ENCODE data around the gene ATE1.
"Not testable (repeated sequence)": the region's sequence is repeated elsewhere in the genome, so short reads cannot be mapped to it uniquely, and the experiment has no call there.

The ATE1 gene

DNA sequence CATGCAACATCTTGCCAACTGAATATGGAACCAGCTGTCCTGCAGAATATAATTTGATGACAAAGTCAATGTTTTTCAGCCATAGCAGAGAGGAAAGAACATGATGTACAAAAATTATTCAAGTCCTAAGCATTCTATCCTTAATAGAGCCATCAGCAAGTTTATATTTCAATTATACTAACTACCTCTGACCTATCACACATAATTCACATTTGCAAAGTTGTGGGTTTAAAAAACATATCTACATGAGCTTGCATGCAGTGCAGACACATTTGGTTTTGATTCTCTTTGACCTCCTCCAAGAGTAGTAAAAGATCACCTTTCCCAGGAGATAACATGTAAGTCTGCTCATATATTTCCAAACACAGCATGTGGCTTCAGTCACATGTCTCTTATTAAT lies 203.5 kb downstream of the ATE1 start:
- no peak for DNase-seq

DNA sequence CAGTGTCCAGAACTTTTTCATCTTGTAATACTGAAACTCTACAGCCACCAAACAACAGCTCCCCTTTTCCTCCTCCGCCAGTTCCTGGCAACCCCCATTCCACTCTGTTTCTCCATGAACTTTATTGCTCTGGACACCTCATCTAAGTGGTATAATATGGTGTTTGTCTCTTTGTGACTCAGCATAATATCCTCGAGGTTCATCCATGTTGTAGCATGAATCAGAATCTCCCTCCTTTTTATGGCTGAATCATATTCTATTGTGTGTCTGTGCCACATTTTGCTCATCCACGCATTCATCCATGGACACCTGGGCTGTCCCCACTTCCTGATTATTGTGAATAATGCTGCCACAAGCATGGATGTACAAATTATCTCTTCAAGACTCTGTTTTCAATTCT lies 205.2 kb downstream of the ATE1 start:
- no peak for DNase-seq

DNA sequence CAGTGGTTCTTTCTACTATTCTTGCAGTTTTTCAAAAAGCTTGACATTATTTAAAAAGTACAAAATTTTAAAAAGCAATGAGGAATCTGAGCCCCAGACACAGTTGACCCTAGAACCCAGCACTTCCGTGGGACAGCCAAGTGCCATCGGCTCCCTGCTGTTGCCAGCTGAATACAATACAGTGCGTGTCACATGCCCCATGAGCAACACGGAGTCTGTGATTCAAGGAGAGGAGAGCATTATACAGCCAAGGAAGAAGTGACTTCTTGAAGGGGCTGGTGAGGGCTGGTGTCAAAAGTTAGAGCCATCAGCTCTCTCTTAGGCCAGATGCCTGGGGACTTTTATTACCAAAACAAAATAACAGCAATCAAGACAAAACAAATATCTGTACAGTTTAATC lies 206.6 kb downstream of the ATE1 start:
- DNase-seq, result no peak

DNA sequence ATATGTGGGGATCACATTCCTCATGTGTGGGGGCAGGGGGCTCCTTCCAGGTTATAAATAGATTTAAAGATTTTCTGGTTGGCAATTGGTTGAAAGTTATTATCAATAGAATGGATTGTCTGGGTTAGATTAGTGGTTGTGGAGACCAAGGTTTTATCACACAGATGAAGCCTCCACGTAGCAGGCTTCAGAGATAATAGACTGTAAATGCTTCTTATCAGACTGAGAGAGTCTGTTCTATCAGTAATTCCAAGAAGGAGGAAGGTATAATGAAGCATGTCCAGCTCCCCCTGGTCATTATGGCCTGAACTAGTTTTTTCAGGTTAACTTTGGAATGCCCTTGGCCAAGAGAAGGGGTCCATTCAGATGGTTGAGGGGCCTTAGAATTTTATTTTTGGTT lies 211.9 kb downstream of the ATE1 start:
- DNase-seq, result no peak

DNA sequence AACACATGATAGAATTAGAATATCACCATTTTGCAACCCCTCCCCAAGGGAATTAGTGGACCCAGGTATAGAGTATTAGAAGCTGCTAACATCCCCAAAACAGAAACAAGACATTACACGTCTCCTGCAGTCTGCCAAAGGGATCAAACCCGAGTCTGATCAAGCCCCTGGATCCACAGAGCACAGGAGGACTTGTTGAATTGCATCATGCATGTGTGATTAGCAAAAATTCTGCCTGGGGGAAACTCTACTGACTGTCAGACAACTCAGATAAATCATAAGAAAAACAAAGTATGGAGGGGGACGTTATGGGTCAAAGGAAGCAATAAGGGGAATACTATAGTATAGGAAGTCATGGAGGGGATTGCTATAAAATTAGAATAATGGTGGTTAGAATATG lies 212.8 kb downstream of the ATE1 start:
- no peak for DNase-seq

DNA sequence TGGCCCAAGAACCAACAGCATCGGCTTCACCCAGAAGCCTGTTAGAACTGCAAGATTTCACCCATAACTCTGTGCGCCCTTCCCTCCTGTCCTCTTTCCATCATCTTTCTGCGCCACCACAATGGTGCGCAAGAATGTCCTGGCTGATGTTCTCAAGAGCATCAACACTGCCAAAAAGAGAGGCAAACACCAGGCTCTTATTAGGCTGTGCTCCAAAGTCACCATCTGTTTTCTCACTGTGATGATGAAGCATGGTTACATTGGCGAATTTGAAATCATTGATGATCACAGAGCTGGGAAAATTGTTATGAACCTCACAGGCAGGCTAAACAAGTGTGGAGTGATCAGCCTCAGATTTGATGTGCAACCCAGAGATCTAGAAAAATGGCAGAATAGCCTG lies 214.3 kb downstream of the ATE1 start:
- no peak for DNase-seq

DNA sequence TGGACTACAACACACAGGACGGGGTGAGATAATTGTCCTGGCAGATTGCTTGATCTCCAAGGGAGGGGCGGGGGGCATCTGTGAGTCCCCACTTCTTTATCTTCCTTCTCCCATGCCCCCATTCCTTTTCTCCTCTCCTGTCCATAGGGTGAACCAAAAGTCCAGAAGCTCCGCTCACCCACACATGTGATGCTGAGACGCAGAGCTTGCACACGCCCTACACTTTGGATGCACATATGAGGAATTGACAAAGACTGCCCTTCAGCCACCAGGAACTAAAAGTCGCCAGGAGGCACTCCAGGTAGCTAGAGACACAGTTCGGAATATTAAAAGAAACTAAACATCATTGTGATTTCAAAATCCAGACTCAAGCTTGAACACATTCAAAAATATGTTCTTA lies 216.9 kb downstream of the ATE1 start:
- no peak for DNase-seq

DNA sequence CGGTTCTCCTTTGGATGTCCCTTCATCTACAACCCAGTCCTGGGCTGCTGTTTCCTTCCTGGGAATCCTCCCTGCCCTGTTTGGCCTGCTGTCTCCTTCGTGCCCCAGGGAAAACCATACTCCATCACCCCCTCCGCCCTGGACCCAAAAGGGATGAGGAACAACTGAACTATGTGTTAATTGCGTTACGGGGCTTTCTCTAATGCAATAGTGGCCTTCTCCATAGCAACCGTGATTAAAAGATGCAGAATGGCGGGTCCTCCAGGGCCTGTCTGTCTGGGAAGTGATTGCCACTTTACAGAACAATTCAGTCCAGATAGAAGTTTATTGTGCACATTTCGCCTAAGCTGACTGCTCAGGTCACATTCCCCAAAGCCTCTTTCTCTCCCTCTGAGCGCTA lies 217.6 kb downstream of the ATE1 start:
- no peak for DNase-seq

DNA sequence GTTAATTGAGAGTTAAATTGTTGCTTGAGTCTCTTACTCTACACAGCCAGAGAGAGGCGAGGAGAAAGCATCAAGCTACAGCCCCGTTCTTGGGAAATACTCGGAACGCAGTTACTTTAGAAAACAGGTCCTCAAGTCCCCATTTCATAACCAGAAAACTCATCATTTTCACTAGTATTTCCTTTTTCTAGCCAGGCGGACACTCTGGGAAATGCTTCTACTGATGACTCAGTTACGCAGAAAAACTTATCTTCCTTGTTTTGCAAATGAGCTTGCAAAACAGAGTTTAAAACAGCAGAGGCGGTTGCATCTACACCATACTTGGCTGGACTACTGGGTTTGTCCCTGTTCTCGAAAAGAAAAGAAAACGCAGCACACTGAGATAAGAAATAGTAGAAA lies 218.2 kb downstream of the ATE1 start:
- no peak for DNase-seq

DNA sequence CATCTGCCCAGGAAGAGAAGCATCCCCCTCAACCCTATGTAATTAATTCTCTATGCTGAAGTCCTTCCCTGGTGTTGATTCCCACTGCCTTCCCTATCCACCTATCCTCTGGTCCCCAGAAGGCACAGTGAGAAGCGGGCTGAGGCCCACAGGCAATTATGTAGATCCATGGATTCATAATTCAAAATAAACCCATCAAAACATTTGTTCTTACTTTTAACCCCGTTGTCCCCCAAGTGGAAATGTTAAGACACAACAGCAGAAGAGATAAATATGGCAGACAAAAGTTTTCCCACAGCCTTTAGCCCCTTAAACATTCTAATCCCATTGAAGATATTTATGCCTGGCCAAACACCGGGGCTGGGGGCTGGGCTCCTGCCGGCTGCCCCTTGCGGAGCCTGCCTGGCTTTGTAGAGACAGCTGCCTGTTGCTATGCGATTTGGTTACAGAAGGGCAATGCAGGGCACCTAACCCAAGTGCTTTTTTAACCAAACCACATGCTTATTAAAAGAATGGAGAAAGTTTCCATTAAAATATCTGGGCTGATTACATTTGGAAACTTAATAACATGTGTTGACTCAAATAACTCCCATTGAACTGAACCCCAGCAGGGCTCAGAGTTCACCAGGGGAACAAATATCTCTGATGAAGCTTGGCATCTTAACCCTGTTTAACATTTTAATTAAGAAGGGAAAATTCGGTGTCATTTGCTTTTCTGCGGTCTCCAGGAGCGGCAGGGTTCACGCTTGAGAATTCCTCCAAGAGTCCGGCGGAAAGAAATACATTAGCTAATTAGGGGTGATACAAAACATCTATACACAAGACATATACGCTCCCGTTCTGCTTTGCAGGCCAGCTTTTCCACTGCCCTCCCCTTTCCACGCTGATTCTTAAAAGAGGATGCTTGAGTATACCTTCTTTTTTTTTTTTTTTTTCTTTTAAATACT lies 218.8 kb downstream of the ATE1 start:
- DNase-seq, result no peak

DNA sequence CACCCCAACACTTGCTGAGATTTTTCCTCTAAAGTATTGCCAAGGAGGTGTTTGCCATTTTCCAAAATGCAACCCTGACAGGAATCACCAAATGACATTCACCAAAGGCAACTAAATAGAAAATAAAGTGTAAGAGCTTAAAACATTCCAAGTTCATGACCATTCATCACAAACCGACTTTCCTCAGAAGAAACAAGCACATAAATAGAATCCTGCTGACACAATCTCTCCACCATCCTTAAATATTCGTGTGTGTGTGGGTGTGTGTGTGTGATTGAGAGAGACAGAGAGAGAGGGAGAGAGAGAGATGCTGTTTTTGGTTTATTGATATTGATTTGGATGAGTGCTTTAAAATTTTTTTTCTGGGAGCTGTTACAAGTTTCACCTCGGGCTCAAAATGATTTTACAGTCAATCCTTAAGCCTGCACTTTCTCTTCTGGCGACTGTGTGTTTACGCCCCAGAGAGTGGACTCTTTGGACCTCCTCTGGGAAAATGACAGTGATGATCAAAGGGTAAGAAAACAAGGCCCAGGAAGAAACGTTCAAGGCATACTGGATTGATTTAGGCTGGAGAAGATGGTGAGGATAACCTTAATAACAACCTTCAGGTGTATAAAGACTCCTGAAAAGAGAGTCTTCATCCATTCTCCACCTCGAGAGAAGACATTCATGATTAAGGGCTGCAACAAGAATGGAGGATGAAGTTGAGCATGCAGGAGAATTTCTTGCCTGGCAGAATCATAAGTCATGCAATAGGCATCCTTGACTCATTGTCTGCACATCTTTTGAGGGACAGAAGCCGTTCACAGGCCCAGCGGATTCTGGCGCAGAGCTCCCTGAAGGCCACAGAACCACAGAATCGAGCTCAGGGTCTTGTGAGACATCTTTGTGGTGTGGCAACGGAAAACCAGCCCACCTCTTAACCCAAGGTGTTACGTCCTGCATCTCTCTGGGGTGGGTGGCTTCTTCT lies 225.2 kb downstream of the ATE1 start:
- no peak for DNase-seq

DNA sequence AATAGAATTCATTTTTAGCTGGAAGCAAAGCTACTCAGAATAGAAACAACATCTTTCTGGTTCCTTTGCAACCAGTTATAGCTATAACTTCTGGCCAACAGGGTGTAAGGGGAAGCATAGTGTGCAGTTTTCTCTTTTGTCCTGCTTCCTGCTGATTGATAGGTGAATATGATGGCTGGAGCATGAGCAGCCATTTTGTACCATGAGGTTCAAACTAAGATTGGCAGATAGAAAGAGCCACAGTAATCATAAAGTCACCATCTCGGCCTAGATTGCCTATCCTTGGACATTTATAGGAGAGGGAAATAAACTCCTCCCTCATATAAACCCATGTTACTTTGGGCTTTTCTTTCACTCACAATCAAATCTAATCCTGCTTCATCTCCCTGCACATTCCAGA lies 227.4 kb downstream of the ATE1 start:
- no peak for DNase-seq

DNA sequence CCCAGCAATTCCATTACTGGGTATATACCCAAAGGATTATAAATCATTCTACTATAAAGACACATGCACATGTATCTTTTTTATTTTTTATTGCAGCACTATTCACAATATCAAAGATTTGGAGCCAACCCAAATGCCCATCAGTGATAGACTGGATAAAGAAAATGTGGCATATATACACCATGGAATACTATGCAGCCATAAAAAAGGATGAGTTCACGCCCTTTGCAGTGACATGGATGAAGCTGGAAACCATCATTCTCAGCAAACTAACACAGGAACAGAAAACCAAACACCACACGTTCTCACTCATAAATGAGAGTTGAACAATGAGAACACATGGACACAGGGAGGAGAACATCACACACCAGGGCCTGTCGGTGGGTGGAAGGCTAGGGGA lies 228.1 kb downstream of the ATE1 start:
- DNase-seq, result not testable (repeated sequence)

DNA sequence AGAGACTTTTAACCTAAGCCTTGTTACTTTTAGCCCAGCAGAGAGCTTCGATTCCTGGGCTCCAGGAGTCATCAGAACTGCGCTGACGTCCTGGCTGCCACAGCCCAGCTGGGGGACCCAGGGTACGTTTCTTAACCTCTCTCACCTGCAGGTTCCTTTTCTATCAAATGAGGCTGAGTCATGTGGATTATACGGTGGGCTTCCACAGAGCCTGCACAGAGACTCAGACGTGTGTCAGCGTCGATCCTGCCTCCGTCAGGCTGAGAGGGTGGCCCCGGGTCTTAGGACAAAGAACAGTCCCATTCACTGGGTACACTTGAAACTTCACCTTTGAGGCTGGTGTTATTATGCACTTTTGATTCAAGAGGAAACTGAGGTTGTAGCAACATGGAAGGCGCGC lies 228.9 kb downstream of the ATE1 start:
- no peak for DNase-seq

DNA sequence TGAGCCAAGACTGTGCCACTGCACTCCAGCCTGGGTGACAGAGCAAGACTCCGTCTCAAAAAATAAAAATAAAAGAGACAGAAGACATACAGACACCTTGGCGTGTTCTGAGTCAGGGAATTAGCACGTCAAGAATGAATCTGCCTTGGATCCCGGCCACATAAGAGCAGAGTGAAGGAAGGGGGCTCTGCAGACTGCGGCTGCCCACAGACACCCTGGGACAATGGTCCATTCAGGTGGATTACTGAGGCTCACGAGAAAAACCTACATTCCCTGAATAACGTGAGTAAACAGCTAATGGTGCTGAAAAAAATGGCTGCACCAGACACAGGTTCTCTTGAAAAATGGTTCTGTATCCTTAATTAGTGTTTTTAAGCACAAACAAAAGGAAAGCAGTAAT lies 229.5 kb downstream of the ATE1 start:
- no peak for DNase-seq

DNA sequence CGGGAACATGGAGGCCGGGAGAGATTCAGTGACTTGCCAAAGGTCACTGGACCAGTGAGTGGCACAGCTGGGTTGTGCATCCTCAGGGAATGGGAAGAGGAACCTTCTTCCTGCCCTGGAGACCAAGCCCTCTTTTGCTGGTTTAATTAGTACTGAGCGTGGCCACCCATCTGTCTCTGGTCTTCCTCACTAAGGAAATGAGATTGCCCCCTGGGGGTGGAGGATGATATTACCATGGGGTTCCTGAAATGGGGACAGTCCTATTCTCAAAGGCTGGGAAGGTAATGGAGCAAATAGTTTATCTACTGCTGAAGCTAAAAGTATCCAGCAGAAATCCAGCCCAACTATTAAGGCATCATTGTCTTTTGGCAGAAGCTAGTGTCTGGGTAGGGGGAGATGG lies 231.0 kb downstream of the ATE1 start:
- no peak for DNase-seq

DNA sequence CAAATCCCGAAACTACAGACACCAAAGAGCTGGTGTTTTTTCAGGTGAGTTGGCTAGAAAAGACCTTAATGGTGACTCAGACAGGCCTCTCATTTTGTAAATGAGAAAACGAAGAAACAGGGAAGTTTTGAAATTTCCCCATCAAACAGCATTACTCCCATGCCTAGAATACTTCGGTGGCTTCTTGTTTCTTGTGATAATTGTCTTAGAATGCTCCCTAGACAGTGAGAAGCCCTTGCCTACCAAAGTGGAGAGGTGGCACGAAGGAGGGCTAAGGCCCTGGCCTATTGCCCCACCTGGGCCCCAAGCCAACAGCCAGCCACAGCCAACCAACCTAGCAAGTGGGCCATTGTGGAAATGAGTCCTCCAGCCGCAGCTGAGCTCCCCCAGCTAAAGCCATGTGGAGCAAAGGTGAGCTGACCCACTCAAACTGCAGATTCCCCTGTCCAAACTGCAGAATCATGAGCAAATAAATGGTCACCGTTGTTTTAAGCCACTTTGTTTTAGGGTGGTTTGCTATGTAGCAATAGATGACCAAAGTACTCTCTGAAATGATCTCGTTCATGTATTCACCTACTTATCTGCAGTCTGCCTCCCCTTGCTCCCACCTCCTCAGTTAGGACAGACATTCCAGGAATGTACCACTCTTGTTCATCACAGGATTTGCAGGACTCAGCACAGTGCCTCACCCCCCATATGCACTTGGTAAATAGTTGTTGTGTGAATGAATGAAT lies 231.9 kb downstream of the ATE1 start:
- no peak for DNase-seq

DNA sequence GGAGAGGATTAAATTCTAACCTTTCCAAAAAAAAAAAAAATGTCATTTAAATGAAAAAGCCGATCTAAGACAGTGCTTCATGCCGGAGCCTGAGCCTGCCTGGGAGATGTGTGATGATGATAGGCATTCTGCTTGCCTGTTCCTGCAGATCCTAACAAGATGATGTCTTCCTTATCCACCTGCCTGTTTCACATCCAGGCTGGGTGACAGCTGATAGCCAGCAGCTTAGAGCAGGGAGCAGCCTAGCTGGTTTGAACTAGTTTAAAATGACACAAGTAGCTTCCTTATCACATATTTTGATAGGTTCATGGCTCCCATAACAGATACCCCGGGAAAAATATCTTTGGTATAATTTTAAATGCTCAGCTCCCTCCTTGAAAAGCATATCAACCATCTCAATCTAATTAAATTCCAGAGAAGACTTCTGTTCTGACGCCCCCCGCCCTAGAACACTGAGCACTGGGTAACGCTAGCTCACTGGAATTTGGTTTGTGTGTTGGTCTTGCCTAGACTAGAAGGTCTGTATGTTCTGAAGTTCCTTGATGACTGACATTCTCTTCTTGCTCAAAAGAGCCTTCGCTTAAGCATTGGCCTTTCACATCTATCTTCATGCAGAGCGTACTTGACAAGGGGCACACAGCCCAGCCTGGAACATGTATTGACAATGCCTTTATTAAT lies 232.7 kb downstream of the ATE1 start:
- DNase-seq, result no peak

DNA sequence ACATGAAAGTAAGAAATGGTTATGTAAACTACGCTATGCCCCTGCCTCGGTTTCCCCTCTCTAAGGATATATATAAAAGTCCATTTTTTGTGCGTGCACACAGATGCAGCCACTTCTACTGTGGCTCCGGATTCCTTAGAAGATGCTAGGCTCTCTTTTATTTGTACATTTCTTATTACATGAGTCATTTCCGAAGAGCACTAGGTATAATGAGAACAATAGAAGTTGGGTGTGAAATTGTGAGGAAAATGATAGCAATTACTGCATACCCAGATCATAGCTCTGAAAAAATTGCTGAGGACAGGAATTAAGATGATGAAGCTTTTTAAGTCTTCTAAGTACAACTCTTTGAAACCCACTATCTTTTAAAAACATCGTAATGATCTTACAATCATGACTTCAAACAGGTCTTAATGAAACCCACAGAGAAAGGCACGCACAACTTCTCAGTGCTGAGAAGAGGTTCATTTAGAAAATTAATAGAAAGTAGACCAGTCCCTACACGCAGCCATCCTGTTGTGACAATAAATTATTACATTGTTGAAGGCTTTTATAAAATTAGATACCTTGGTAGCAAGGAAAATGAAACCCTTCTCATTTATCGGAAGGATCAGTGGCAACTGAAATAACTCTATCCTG lies 233.4 kb downstream of the ATE1 start:
- DNase-seq, result no peak

DNA sequence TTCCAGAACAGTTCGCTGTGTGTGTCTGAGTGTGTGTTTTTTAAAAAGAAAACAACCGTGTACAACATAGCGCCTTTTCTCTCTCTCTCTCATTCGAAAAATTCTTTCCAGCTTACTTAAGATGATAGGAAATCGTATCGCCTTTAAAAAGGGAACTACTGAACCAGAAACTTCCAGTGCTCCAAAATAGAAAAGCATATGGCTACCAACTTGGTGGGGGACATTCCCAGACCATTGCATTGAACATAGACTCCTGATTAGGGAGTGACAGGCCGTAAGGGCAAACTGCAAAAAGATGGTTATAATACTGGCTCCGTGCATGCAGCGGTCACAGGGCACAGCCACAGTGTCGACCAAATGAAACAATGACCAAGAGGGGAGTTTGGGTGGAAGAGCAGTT lies 235.2 kb downstream of the ATE1 start:
- no peak for DNase-seq

DNA sequence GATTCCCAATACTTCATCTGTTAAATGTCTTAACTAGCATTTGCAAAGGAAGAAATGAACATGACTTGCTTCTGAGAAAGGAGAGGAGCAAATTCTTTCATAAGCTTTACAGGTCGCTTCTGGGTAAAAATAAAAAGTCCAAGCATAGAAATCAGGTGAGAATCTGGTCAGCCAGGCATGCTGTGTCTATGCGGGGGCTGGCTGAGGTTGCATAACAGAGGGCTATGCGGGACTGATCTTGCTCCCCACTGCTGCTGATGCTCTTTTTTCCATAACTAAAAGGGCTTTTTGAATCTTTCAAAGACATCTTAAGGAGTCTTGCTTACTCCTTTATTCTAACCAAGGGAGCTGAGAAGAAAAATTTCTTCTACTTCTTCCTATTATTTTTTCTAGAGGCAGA lies 236.9 kb downstream of the ATE1 start:
- no peak for DNase-seq
